ENCODE data around the gene TENM4.
A peak's percentile ranks its signal among the peaks of the same experiment; 100 is the strongest.
"Not testable (repeated sequence)": the region's sequence is repeated elsewhere in the genome, so short reads cannot be mapped to it uniquely, and the experiment has no call there.

TENM4 gene

GRCh38 chr11:79241205-79241851, 199.5 kb downstream of the TENM4 start:
- DNase-seq: no peak

GRCh38 chr11:79237703-79238102, 203.1 kb downstream of the TENM4 start:
- no peak for DNase-seq

GRCh38 chr11:79237091-79237490, 203.7 kb downstream of the TENM4 start:
- no peak for DNase-seq

- DNase-seq: no peak
Observed at GRCh38 chr11:79236541-79236971, 204.3 kb downstream of the TENM4 start.

GRCh38 chr11:79235696-79236095, 205.1 kb downstream of the TENM4 start:
- DNase-seq: no peak

GRCh38 chr11:79232346-79232745, 208.5 kb downstream of the TENM4 start:
- DNase-seq: no peak

- DNase-seq: no peak
Observed at GRCh38 chr11:79229047-79229446, 211.8 kb downstream of the TENM4 start.

GRCh38 chr11:79227767-79228755, 212.8 kb downstream of the TENM4 start:
- DNase-seq: peak in 1 of 3 experiments; percentile 44

GRCh38 chr11:79227308-79227707, 213.5 kb downstream of the TENM4 start:
- no peak for DNase-seq

- no peak for DNase-seq
Observed at GRCh38 chr11:79226126-79226525, 214.7 kb downstream of the TENM4 start.

GRCh38 chr11:79222163-79222562, 218.7 kb downstream of the TENM4 start:
- DNase-seq: not testable (repeated sequence)

GRCh38 chr11:79221444-79222130, 219.2 kb downstream of the TENM4 start:
- no peak for DNase-seq

- no peak for DNase-seq
Observed at GRCh38 chr11:79220171-79220570, 220.7 kb downstream of the TENM4 start.

GRCh38 chr11:79219186-79220045, 221.4 kb downstream of the TENM4 start:
- DNase-seq: peak in 1 of 3 experiments; percentile 42

GRCh38 chr11:79212741-79213190, 228.1 kb downstream of the TENM4 start:
- peak in 1 of 3 experiments; percentile 17 for DNase-seq

GRCh38 chr11:79209540-79210266, 231.1 kb downstream of the TENM4 start:
- DNase-seq: peak in 1 of 3 experiments; percentile 29

- DNase-seq: no peak
Observed at GRCh38 chr11:79208126-79208525, 232.7 kb downstream of the TENM4 start.

- DNase-seq: no peak
Observed at GRCh38 chr11:79206951-79207350, 233.9 kb downstream of the TENM4 start.

- DNase-seq: no peak
Observed at GRCh38 chr11:79205786-79206185, 235.0 kb downstream of the TENM4 start.

- peak in 1 of 3 experiments; percentile 13 for DNase-seq
Observed at GRCh38 chr11:79201677-79202347, 239.0 kb downstream of the TENM4 start.

Measured in NCI-H1417 (cell line).